NAMALWA (cell line): ENCODE measurements around the gene TRPV5.

ENCODE experiments used
- DNase-seq: peaks from one replicate; pipeline ENCODE4 v3.0.0-alpha.2; 2015; ENCODE audit warnings: low spot score

TRPV5 gene

DNA sequence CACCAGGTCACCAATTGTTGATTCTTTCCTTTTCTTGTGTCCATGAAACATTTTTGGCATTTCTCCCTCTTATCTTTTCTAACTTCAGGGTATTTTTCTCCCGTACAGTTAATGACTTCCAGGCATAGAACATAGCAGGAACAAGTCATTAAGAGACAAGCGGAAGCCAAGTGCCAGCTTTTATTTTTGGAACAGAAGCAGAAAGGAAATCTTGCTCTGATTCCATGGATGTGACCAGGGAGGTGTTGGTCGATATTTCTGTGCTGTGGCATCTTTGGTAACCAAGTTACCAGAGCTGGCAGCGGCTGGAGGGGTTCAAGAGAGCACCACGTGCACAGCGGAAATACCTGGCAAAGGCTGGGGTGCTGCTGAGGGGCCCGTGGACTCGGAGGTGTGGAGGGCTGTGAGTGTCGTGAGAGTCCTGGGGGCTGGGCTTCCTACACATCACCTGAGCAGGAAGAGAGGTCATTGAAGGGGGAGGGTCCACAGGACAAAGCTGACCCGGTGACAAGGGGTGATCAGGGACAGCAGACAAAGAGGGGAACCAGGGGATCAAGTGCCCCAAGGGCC, 7.5 kb upstream of the TRPV5 start:
- DNase-seq: no peak

GRCh38 chr7:142939226-142939910, 5.8 kb upstream of the TRPV5 start, which contains the start of gene LLCFC1:
TSS of gene LLCFC1 (plus strand) at chr7:142939484. CDS start at chr7:142939622, 138 bp downstream.
- peak; percentile 72 for DNase-seq

- no peak for DNase-seq
Observed at GRCh38 chr7:142938611-142939010, 5.1 kb upstream of the TRPV5 start.

GRCh38 chr7:142935941-142936565, 2.5 kb upstream of the TRPV5 start:
- DNase-seq: no peak

DNA sequence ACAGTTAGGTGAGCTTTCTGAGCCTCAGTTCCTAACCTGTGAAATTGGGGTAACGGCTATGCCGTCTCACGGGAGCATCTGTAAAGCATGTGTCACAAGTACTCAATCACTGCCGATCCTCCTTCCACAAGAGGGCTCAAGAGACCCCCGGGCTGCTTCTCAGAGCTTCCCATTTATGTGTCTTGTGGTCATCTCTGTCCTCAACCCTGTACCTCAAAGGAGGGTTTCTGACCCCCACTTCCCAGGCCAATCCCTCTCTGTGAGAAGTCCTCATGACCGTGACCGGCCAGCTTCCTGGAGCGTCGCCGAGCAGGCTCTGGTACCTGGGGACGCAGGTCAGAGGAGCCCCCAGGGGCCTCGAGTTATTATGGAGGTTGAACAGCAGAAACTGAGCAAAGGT, 510 bp upstream of the TRPV5 start:
- DNase-seq: no peak

DNA sequence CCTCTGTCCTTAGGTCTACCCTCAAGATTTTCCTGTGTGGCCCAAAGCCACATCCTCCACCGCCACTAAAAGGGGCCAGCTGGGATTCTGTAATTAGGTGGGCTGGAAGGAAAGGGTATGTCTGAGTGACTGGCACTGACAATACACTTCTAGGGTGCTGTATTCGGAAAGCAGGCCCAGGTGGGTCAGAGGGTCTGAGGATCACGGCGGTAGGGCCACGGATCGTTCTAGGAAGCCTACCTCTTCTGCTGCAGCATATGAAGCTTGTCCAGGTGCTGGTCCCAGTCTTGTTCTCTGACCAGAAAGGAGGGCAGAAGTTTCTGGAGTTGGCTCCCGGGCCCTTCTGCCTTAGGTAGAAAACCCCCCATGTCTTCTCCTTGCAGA, 462 bp downstream of the TRPV5 start:
- no peak for DNase-seq

GRCh38 chr7:142932386-142933091, 1.0 kb downstream of the TRPV5 start:
- no peak for DNase-seq

- no peak for DNase-seq
Observed at GRCh38 chr7:142930126-142930730, 3.3 kb downstream of the TRPV5 start.

DNA sequence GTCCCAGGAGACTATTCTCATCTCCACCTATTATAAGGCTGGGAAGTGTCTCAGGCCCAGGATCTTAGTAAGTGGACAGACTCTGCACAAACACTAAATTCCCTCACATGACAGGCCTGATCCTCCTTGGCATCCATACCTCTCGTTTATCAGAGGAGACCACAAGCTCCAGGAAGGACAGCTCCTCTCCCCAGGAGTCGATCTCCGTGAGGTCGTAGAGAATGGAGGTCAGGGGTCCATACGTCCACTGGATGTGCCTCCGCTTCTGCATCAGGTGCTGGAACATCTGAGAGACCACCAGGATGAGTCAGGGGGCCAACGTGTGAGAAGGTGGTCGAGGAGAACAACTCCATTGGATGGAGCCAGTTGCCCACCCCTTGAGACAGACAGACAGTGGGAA, 5.6 kb downstream of the TRPV5 start:
- no peak for DNase-seq

GRCh38 chr7:142927085-142927745, 6.3 kb downstream of the TRPV5 start:
- DNase-seq: peak; percentile 57

DNA sequence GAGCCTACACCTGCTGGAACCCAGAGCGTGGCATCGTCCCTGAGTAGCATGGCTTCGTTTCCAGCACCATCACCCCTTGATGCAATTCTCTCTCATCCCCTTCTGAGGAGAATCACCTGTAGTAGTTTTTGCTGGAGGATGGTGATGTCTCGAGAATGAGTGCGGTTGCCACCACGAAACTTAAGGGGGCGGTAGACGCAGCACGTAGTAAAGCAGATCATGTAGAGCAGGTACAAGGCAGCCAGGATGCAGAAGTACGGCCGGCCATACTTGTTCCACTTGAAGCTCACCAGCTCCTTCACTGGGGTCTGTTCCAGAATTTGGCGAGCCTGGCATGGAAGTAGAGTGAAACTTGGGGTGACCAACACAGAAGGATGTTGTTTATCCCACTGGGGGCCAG, 8.1 kb downstream of the TRPV5 start:
- peak; percentile 40 for DNase-seq

DNA sequence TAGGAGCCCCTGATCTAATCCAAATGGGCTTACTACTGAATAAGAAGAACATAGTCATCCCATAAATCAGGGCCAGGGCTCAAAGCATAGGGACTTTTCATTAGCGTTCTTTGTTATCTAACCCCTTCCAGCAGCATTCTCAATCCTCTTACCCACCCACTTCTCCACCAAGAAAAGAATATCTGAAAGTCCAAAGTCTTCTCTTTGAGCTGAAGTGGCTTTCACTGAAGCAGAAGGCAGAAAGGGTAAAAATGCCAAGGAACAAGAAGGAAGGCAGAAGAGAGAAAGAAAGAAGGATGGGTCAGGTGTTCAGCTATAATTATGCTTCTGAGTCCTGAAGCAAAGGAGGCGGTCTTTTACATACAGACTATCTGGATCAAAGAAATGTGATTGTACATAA, 10.2 kb downstream of the TRPV5 start:
- DNase-seq: no peak

- no peak for DNase-seq
Observed at GRCh38 chr7:142919656-142920055, 13.9 kb downstream of the TRPV5 start.

GRCh38 chr7:142918901-142919300, 14.6 kb downstream of the TRPV5 start:
- DNase-seq: no peak

DNA sequence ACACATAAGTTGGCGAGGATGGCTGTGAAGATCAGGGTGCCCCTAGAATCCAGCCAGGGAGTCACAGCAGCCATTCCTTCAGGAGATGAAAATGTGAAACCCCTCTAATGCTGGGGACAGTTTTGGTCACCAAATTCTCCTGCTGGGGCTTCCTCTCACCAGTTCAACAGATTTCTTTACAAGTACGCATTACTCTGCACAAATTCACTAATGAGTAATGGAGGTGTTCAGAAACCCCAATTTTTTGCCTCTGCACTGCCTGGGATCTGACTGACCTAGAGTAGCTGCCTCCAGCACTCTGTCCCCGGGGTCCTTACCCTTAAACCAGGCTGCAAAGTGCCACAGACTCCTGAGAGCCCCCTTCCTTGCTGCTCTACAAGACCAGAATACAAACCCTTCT, 16.1 kb downstream of the TRPV5 start:
- DNase-seq: no peak

GRCh38 chr7:142916508-142916907, 17.0 kb downstream of the TRPV5 start:
- no peak for DNase-seq

- DNase-seq: no peak
Observed at GRCh38 chr7:142915315-142915714, 18.2 kb downstream of the TRPV5 start.

- DNase-seq: no peak
Observed at GRCh38 chr7:142914121-142914520, 19.4 kb downstream of the TRPV5 start.

GRCh38 chr7:142913566-142913965, 20.0 kb downstream of the TRPV5 start:
- no peak for DNase-seq

DNA sequence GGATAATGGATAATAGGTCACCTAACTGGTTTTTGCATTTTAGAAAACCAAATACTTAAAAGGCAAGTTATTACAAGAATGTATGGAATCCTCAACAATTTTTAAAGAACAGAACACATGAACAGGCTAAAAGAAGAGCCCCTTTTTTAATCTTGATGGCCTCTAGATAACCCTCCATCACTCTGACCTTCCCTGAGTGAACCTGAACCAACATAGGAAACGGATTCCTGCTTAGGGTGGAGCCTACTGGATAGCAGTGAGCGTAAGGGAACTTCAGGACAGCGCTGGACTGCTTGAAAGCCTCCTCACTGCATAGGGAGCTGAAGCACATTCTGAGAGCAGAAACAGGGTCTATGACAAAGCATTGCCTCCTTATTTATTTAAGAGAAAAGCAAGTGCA, 20.5 kb downstream of the TRPV5 start:
- DNase-seq: no peak

- DNase-seq: no peak
Observed at GRCh38 chr7:142910481-142910880, 23.1 kb downstream of the TRPV5 start.

DNA sequence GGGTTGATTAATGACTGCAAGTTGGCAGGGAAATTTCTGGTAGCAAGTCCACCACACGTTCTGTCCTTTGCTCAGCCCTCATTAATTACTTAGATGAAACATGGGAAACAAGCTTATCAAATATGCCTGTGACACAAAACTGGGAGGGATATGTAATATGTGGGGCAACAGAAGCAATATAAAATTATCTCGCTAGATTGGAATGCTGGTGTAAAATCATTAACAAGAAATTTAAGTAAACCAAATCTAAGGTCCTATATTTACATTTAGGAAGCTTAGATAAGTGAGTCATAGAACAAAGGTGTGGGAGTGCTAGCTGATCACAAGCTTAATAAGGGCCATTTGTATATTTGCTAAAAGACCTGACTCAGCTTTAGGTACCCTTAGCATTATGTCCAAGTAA, 23.5 kb downstream of the TRPV5 start:
- no peak for DNase-seq
